HFFc6 (cell line): ENCODE results near the gene SLC30A2. TPM values are rescaled to one million over a fixed set of nuclear protein-coding genes. Genes with fewer than 3 reads are reported as not detected.

ENCODE experiments used
- DNase-seq: peaks from one replicate; pipeline ENCODE4 v3.0.0-alpha.2; 2018
- H3K27ac Mint-ChIP-seq: 2 replicates; pipeline ENCODE4 v1.8.0; 2020; ENCODE audit warnings: mild to moderate bottlenecking, mixed read lengths
- H3K27me3 Mint-ChIP-seq: 2 replicates; pipeline ENCODE4 v1.8.0; 2021; ENCODE audit warnings: mild to moderate bottlenecking, moderate library complexity, mixed read lengths; ENCODE audit not compliant: insufficient read depth
- H3K36me3 Mint-ChIP-seq: 2 replicates; pipeline ENCODE4 v1.8.0; 2021; ENCODE audit warnings: low read depth, mixed read lengths
- H3K4me1 Mint-ChIP-seq: 2 replicates; pipeline ENCODE4 v1.8.0; 2020; ENCODE audit warnings: low read depth, mixed read lengths
- H3K4me3 Mint-ChIP-seq: 2 replicates; pipeline ENCODE4 v1.8.0; 2020; ENCODE audit warnings: mild to moderate bottlenecking, moderate library complexity, mixed read lengths
- H3K9me3 Mint-ChIP-seq: 2 replicates; pipeline ENCODE4 v1.8.0; 2020; ENCODE audit warnings: mild to moderate bottlenecking, mixed read lengths
- CTCF ChIP-seq: fragments of 200-600 bp; sonication (generic); IDR thresholded peaks from 2 replicates; pipeline ENCODE4 v1.5.0; 2021; ENCODE audit warnings: antibody characterized with exemption, mild to moderate bottlenecking
- total RNA-seq, 6 experiments: library from RNA; stranded (reverse); fragmentation: NEBNext Ultra II Directional; extraction: Animal tissue kit (Norgen Biotek cat#: 25700); gene quantifications; 2 replicates in 1 of 6; 3 replicates in 5 of 6; pipeline ENCODE4 v1.2.3, GENCODE V29; 2021

Gene SLC30A2
- total RNA-seq, 6 experiments from 2014 or later, result not detected

DNA sequence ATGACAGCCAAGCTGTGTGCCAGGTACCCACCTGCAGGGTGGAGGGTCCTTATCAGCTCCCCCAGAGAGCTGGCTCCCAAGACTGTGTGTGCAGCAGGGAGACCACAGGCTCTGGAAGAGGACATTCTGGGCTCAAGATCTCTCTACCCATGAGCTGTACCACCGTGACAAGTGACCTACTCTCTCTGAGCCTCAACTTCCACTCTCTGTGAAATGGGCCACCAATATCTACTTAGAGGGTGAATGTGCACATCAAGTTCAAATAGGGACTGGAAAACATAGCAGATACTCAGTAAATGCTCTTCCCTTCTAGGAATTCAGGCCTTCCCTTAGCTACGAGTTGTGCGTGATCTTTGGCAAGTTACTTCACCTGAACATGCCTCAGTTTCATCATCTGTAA is 1.5 kb downstream of the SLC30A2 start:
- Mint-ChIP-seq H3K9me3 (no peaks in the 10 kb centered on the region), H3K36me3 (no peaks in the 10 kb centered on the region), H3K4me1 (no peaks in the 10 kb centered on the region), H3K27me3 (peaks cover 52% of the 10 kb centered on the region), H3K27ac (no peak overlapping the region), H3K4me3 (no peak overlapping the region)
- TF ChIP-seq CTCF, result no peak
- no peak for DNase-seq

DNA sequence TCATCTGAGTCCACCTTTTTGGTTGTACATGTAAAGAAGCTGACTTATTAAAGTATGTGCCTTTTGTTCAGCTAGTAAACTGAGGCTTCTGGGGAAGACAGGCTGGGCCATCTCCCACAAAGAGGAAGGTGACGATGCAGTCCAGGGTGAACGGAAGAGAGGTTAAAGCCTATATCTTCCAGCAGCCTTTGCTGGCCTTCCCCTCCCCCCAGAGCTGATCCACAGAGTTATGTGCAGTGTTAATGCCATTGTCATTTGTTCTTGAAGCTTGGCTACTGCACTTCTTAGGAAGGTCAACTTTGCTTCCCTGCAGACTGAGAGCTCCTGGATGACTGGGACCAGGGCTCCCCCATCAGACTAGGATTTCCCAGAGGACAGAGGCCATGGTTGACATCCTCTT is 2.2 kb downstream of the SLC30A2 start:
- no peak overlapping the region for H3K27ac Mint-ChIP-seq
- no peak overlapping the region for H3K4me3 Mint-ChIP-seq

GRCh38 chr1:26041978-26042377 is 3.9 kb downstream of the SLC30A2 start:
- Mint-ChIP-seq H3K36me3 (no peaks in the 10 kb centered on the region), H3K9me3 (no peaks in the 10 kb centered on the region), H3K4me1 (no peaks in the 10 kb centered on the region), H3K4me3 (no peak overlapping the region), H3K27me3 (peaks cover 50% of the 10 kb centered on the region), H3K27ac (no peak overlapping the region)
- DNase-seq, result no peak
- no peak for TF ChIP-seq CTCF

More for the DNA sequence above, 2.2 kb downstream of the SLC30A2 start:
- Mint-ChIP-seq H3K27me3 (peaks cover 55% of the 10 kb centered on the region), H3K4me1 (no peaks in the 10 kb centered on the region), H3K9me3 (no peaks in the 10 kb centered on the region), H3K36me3 (no peaks in the 10 kb centered on the region)
- TF ChIP-seq CTCF, result no peak
- DNase-seq, result no peak

- no peak overlapping the region for H3K4me3 Mint-ChIP-seq
- TF ChIP-seq CTCF, result no peak
- H3K27me3 Mint-ChIP-seq, result peaks cover 44% of the 10 kb centered on the region
- DNase-seq, result no peak
- H3K27ac Mint-ChIP-seq, result no peak overlapping the region
- peaks cover 4% of the 10 kb centered on the region for H3K4me1 Mint-ChIP-seq
- no peaks in the 10 kb centered on the region for H3K9me3 Mint-ChIP-seq
- H3K36me3 Mint-ChIP-seq, result no peaks in the 10 kb centered on the region
Measured at GRCh38 chr1:26041401-26041800, 4.5 kb downstream of the SLC30A2 start.

GRCh38 chr1:26038904-26039303 is 7.0 kb downstream of the SLC30A2 start:
- DNase-seq, result no peak
- no peak overlapping the region for H3K27ac Mint-ChIP-seq
- H3K9me3 Mint-ChIP-seq, result no peaks in the 10 kb centered on the region
- peaks cover 37% of the 10 kb centered on the region for H3K27me3 Mint-ChIP-seq
- no peak for TF ChIP-seq CTCF
- peaks cover 24% of the 10 kb centered on the region for H3K4me1 Mint-ChIP-seq
- H3K36me3 Mint-ChIP-seq, result no peaks in the 10 kb centered on the region
- no peak overlapping the region for H3K4me3 Mint-ChIP-seq

GRCh38 chr1:26038477-26038876 is 7.4 kb downstream of the SLC30A2 start:
- Mint-ChIP-seq H3K27me3 (peaks cover 34% of the 10 kb centered on the region), H3K27ac (no peak overlapping the region)
- no peak for DNase-seq

More at GRCh38 chr1:26038477-26038876, 7.4 kb downstream of the SLC30A2 start:
- Mint-ChIP-seq H3K9me3 (no peaks in the 10 kb centered on the region), H3K4me3 (no peak overlapping the region), H3K4me1 (peaks cover 24% of the 10 kb centered on the region), H3K36me3 (no peaks in the 10 kb centered on the region)
- no peak for TF ChIP-seq CTCF
